MM.1S (cell line): ENCODE measurements around the gene MPRIP.

Source experiments
- DNase-seq: peaks from one replicate; pipeline ENCODE4 v3.0.0-alpha.2; 2015
- H2AFZ ChIP-seq: fragments of 300-600 bp; sonication (generic); 2 replicates; pipeline ENCODE4 v1.6.0; 2016; ENCODE audit warnings: antibody characterized with exemption, low read length
- H3F3A ChIP-seq: fragments of 300-600 bp; sonication (generic); 2 replicates; pipeline ENCODE4 v1.6.1; 2016; ENCODE audit warnings: mild to moderate bottlenecking, antibody characterized with exemption, low read length, moderate library complexity, mixed read lengths; ENCODE audit not compliant: insufficient read depth
- H3K27ac ChIP-seq: fragments of 300-600 bp; sonication (generic); 2 replicates; pipeline ENCODE4 v1.5.1; 2016; ENCODE audit warnings: mild to moderate bottlenecking, low read length
- H3K27me3 ChIP-seq: fragments of 300-600 bp; sonication (generic); replicated peaks from 2 replicates; pipeline ENCODE4 v1.6.0; 2016; ENCODE audit warnings: low read length; ENCODE audit not compliant: insufficient read depth
- H3K36me3 ChIP-seq: fragments of 300-600 bp; sonication (generic); replicated peaks from 2 replicates; pipeline ENCODE4 v1.6.1; 2016; ENCODE audit warnings: mild to moderate bottlenecking, low read length, mixed read lengths; ENCODE audit not compliant: insufficient read depth
- H3K4me1 ChIP-seq: fragments of 300-600 bp; sonication (generic); 2 replicates; pipeline ENCODE4 v1.6.1; 2016; ENCODE audit warnings: low read length, mixed read lengths
- H3K4me2 ChIP-seq: fragments of 300-600 bp; sonication (generic); 2 replicates; pipeline ENCODE4 v1.6.0; 2016; ENCODE audit warnings: low read depth, low read length
- H3K4me3 ChIP-seq: fragments of 300-600 bp; sonication (generic); 2 replicates; pipeline ENCODE4 v1.5.1; 2016; ENCODE audit warnings: low read length, mixed read lengths
- H3K79me2 ChIP-seq: fragments of 300-600 bp; sonication (generic); 2 replicates; pipeline ENCODE4 v1.6.1; 2016; ENCODE audit warnings: mixed run types, low read length, mixed read lengths
- H3K9ac ChIP-seq: fragments of 300-600 bp; sonication (generic); 2 replicates; pipeline ENCODE4 v1.6.1; 2016; ENCODE audit warnings: low read length, mixed read lengths
- H3K9me2 ChIP-seq: fragments of 300-600 bp; sonication (generic); replicated peaks from 2 replicates; pipeline ENCODE4 v1.6.1; 2016; ENCODE audit warnings: mild to moderate bottlenecking, low read length, mixed read lengths; ENCODE audit not compliant: insufficient read depth
- H3K9me3 ChIP-seq: fragments of 300-600 bp; sonication (generic); replicated peaks from 2 replicates; pipeline ENCODE4 v1.6.1; 2016; ENCODE audit warnings: mild to moderate bottlenecking, low read length, mixed read lengths; ENCODE audit not compliant: insufficient read depth
- H4K20me1 ChIP-seq: fragments of 300-600 bp; sonication (generic); 2 replicates; pipeline ENCODE4 v1.6.1; 2016; ENCODE audit warnings: mild to moderate bottlenecking, low read length, moderate library complexity, mixed read lengths; ENCODE audit not compliant: insufficient read depth
- CTCF ChIP-seq: fragments of 300-600 bp; sonication (generic); IDR thresholded peaks from 2 replicates; pipeline ENCODE4 v1.5.1; 2016; ENCODE audit warnings: antibody characterized with exemption, low read length, mixed read lengths
- EZH2 ChIP-seq: fragments of 300-600 bp; sonication (generic); optimal IDR thresholded peaks from 2 replicates; pipeline ENCODE3; 2017; ENCODE audit warnings: low read depth, mild to moderate bottlenecking, antibody characterized with exemption, low read length, mixed read lengths
- EZH2phosphoT487 ChIP-seq: fragments of 300-600 bp; sonication (generic); IDR thresholded peaks from 2 replicates; pipeline ENCODE4 v1.6.1; 2018; ENCODE audit warnings: antibody characterized with exemption, low read length

MPRIP gene

GRCh38 chr17:17077101-17077500, 34.8 kb downstream of the MPRIP start:
- no peak overlapping the region for H3K4me2 ChIP-seq
- H3K27me3 ChIP-seq = no peaks in the 10 kb centered on the region
- no peak overlapping the region for H3K4me3 ChIP-seq
- H3K27ac ChIP-seq = no peak overlapping the region
- no peaks in the 10 kb centered on the region for H3F3A ChIP-seq
- H3K79me2 ChIP-seq = peaks cover 86% of the 10 kb centered on the region
- TF ChIP-seq EZH2phosphoT487 = no peak
- H3K4me1 ChIP-seq = no peaks in the 10 kb centered on the region
- H2AFZ ChIP-seq = no peak overlapping the region
- no peak overlapping the region for H3K9ac ChIP-seq
- no peaks in the 10 kb centered on the region for H3K9me2 ChIP-seq
- 0 out of 2 replicates have a peak, but pooled peaks cover 7% of the 10 kb centered on the region for H3K36me3 ChIP-seq
- DNase-seq = no peak
- H4K20me1 ChIP-seq = peaks cover 13% of the 10 kb centered on the region
- no peaks in the 10 kb centered on the region for H3K9me3 ChIP-seq

GRCh38 chr17:17077861-17078732, 35.8 kb downstream of the MPRIP start:
- H3K9me2 ChIP-seq = no peaks in the 10 kb centered on the region
- H3K4me2 ChIP-seq = no peak overlapping the region
- no peaks in the 10 kb centered on the region for H3F3A ChIP-seq
- H3K4me1 ChIP-seq = no peaks in the 10 kb centered on the region
- peaks cover 82% of the 10 kb centered on the region for H3K79me2 ChIP-seq
- no peak for DNase-seq
- peaks cover 9% of the 10 kb centered on the region for H4K20me1 ChIP-seq
- TF ChIP-seq CTCF (no peak), EZH2 (no peak), EZH2phosphoT487 (no peak)
- H2AFZ ChIP-seq = no peak overlapping the region
- 0 out of 2 replicates have a peak, but pooled peaks cover 7% of the 10 kb centered on the region for H3K36me3 ChIP-seq
- no peak overlapping the region for H3K4me3 ChIP-seq
- H3K9ac ChIP-seq = no peak overlapping the region
- H3K9me3 ChIP-seq = no peaks in the 10 kb centered on the region
- no peaks in the 10 kb centered on the region for H3K27me3 ChIP-seq
- H3K27ac ChIP-seq = no peak overlapping the region

GRCh38 chr17:17078832-17079231, 36.6 kb downstream of the MPRIP start:
- H3K79me2 ChIP-seq = peaks cover 79% of the 10 kb centered on the region
- H3K4me1 ChIP-seq = no peaks in the 10 kb centered on the region
- DNase-seq = no peak
- H3K36me3 ChIP-seq = 0 out of 2 replicates have a peak, but pooled peaks cover 7% of the 10 kb centered on the region
- H4K20me1 ChIP-seq = peaks cover 9% of the 10 kb centered on the region
- H3K9ac ChIP-seq = no peak overlapping the region
- no peak overlapping the region for H3K4me2 ChIP-seq
- H3K4me3 ChIP-seq = no peak overlapping the region
- H3K9me3 ChIP-seq = no peaks in the 10 kb centered on the region
- H3K27ac ChIP-seq = no peak overlapping the region
- H3K9me2 ChIP-seq = no peaks in the 10 kb centered on the region
- no peak for TF ChIP-seq EZH2phosphoT487
- no peak for TF ChIP-seq EZH2
- no peak for TF ChIP-seq CTCF
- H2AFZ ChIP-seq = no peak overlapping the region
- no peaks in the 10 kb centered on the region for H3F3A ChIP-seq
- H3K27me3 ChIP-seq = no peaks in the 10 kb centered on the region

GRCh38 chr17:17079336-17079735, 37.1 kb downstream of the MPRIP start:
- H3K36me3 ChIP-seq = 0 out of 2 replicates have a peak, but pooled peaks cover 7% of the 10 kb centered on the region

More at GRCh38 chr17:17079336-17079735, 37.1 kb downstream of the MPRIP start:
- Histone ChIP-seq H3K27me3 (no peaks in the 10 kb centered on the region), H3K79me2 (peaks cover 79% of the 10 kb centered on the region), H4K20me1 (peaks cover 7% of the 10 kb centered on the region), H3F3A (no peaks in the 10 kb centered on the region), H3K27ac (no peak overlapping the region), H3K4me3 (no peak overlapping the region), H3K4me1 (no peaks in the 10 kb centered on the region), H3K9me3 (no peaks in the 10 kb centered on the region), H3K9ac (no peak overlapping the region), H3K4me2 (no peak overlapping the region), H2AFZ (no peak overlapping the region), H3K9me2 (no peaks in the 10 kb centered on the region)
- TF ChIP-seq EZH2phosphoT487 = no peak
- no peak for TF ChIP-seq EZH2
- TF ChIP-seq CTCF = no peak
- no peak for DNase-seq
